GM23248 (cell line): Measurements from ENCODE around the gene GNL1. TPM values are rescaled to one million over a fixed set of nuclear protein-coding genes. Genes with fewer than 3 reads are reported as not detected.

Experiments
- DNase-seq: peaks from one replicate; pipeline ENCODE4 v3.0.0-alpha.2; 2015
- H2AFZ ChIP-seq: fragments of 200-600 bp; sonication (generic); 2 replicates; pipeline ENCODE4 v1.6.1; 2016; ENCODE audit warnings: antibody characterized with exemption
- H3F3A ChIP-seq: fragments of 200-600 bp; sonication (generic); 2 replicates; pipeline ENCODE4 v1.6.1; 2016; ENCODE audit warnings: mild to moderate bottlenecking, antibody characterized with exemption, mixed run types; ENCODE audit not compliant: insufficient read depth
- H3K27ac ChIP-seq: fragments of 200-600 bp; sonication (generic); 2 replicates; pipeline ENCODE4 v1.5.1; 2016; ENCODE audit warnings: mild to moderate bottlenecking
- H3K27me3 ChIP-seq: fragments of 200-600 bp; sonication (generic); replicated peaks from 2 replicates; pipeline ENCODE4 v1.6.1; 2016; ENCODE audit warnings: mild to moderate bottlenecking; ENCODE audit not compliant: insufficient read depth
- H3K36me3 ChIP-seq: fragments of 200-600 bp; sonication (generic); 2 replicates; pipeline ENCODE4 v1.6.1; 2016; ENCODE audit warnings: low read depth, mild to moderate bottlenecking
- H3K4me1 ChIP-seq: fragments of 200-600 bp; sonication (generic); 2 replicates; pipeline ENCODE4 v1.6.1; 2016; ENCODE audit warnings: mild to moderate bottlenecking; ENCODE audit not compliant: insufficient read depth
- H3K4me2 ChIP-seq: fragments of 200-600 bp; sonication (generic); one replicate; pipeline ENCODE4 v1.6.1; 2016; ENCODE audit warnings: mild to moderate bottlenecking; ENCODE audit not compliant: unreplicated experiment
- H3K4me3 ChIP-seq: fragments of 200-600 bp; sonication (generic); 2 replicates; pipeline ENCODE4 v1.5.1; 2016; ENCODE audit warnings: mild to moderate bottlenecking
- H3K79me2 ChIP-seq: fragments of 200-600 bp; sonication (generic); 2 replicates; pipeline ENCODE4 v1.6.1; 2016; ENCODE audit warnings: mild to moderate bottlenecking; ENCODE audit not compliant: insufficient read depth
- H3K9ac ChIP-seq: fragments of 200-600 bp; sonication (generic); 2 replicates; pipeline ENCODE4 v1.6.1; 2016; ENCODE audit warnings: mild to moderate bottlenecking
- H3K9me2 ChIP-seq: fragments of 200-600 bp; sonication (generic); 2 replicates; pipeline ENCODE4 v1.6.1; 2016; ENCODE audit warnings: mixed run types, mild to moderate bottlenecking, moderate library complexity; ENCODE audit not compliant: insufficient read depth
- H3K9me3 ChIP-seq: fragments of 200-600 bp; sonication (generic); one replicate; pipeline ENCODE4 v1.6.1; 2017; ENCODE audit warnings: low read depth
- H4K20me1 ChIP-seq: fragments of 200-600 bp; sonication (generic); 2 replicates; pipeline ENCODE4 v1.6.0; 2016; ENCODE audit not compliant: insufficient read depth
- EZH2 ChIP-seq: fragments of 200-600 bp; sonication (generic); IDR thresholded peaks from 2 replicates; pipeline ENCODE4 v1.6.1; 2018; ENCODE audit warnings: antibody characterized with exemption, mild to moderate bottlenecking; ENCODE audit not compliant: insufficient read depth, poor library complexity, severe bottlenecking
- EZH2phosphoT487 ChIP-seq: fragments of 200-600 bp; sonication (generic); IDR thresholded peaks from 2 replicates; pipeline ENCODE4 v1.6.1; 2018; ENCODE audit warnings: antibody characterized with exemption, moderate library complexity, mild to moderate bottlenecking, low read depth; ENCODE audit not compliant: insufficient read depth
- WGBS, 2 experiments: methylation state at CpG; one replicate each; pipeline ENCODE4 v1.1.6; 2015 to 2017; ENCODE audit warnings: low lambda C conversion rate in 2 of 2, low coverage in 1 of 2; ENCODE audit errors: missing lambda C conversion rate in 2 of 2; 5-methylcytosine and 5-hydroxymethylcytosine counted together
- in situ Hi-C: fragments of 300-500 bp; cut with MboI; formaldehyde crosslinking; loops from 2 replicates; pipeline ENCODE4 v1.15.0; 2020
- polyA plus RNA-seq: library from polyadenylated mRNA; unstranded; fragments of >200 nt; fragmentation: Nextera tagmentation; extraction: Ambion mirVana; gene quantifications from 2 replicates; pipeline ENCODE4 v1.2.1, GENCODE V29; 2016
- total RNA-seq: library from RNA; depleted of rRNA; stranded (reverse); fragments of >200 nt; shearing (Covaris generic); gene quantifications from 2 replicates; pipeline ENCODE4 v1.2.3, GENCODE V29; 2014

Gene GNL1
- total and polyA plus RNA-seq, 2 experiments from 2014 or later, result 64.8 to 72.1 TPM

- peaks cover 7% of the 10 kb centered on the region; the same call in 1 of the 2 replicates for H3K4me1 ChIP-seq
- no peak overlapping the region for H3K27ac ChIP-seq
- in situ Hi-C loops, result no loop called here
- H3K9me2 ChIP-seq, result no peaks in the 10 kb centered on the region
- H3K79me2 ChIP-seq, result peaks cover 22% of the 10 kb centered on the region
- no peak overlapping the region for H3K4me3 ChIP-seq
- peaks cover 42% of the 10 kb centered on the region; the same call in 1 of the 2 replicates for H3K36me3 ChIP-seq
- WGBS, 2 experiments, result 95 to 100% methylated on average over 1 of the region's 1 CpG
- H3K27me3 ChIP-seq, result no peaks in the 10 kb centered on the region
- no peak for DNase-seq
- no peaks in the 10 kb centered on the region for H4K20me1 ChIP-seq
- H3K4me2 ChIP-seq, result no peak overlapping the region
- TF ChIP-seq EZH2, result no peak
- TF ChIP-seq EZH2phosphoT487, result no peak
- H3F3A ChIP-seq, result peaks cover 46% of the 10 kb centered on the region
- H3K9ac ChIP-seq, result no peak overlapping the region
- no peak overlapping the region for H2AFZ ChIP-seq
- H3K9me3 ChIP-seq, result no peaks in the 10 kb centered on the region
Observed at GRCh38 chr6:30592287-30592686, 36.0 kb upstream of the GNL1 start.

GRCh38 chr6:30591008-30591407 lies 34.7 kb upstream of the GNL1 start:
- 59 to 67% methylated on average over 1 of the region's 1 CpG for WGBS, 2 experiments

GRCh38 chr6:30590509-30590908 lies 34.2 kb upstream of the GNL1 start:
- Histone ChIP-seq H4K20me1 (no peaks in the 10 kb centered on the region), H3K9ac (peak overlapping the region; percentile 38; the same call in 1 of the 2 replicates), H3K9me2 (no peaks in the 10 kb centered on the region), H3K4me3 (no peak overlapping the region), H2AFZ (no peak overlapping the region), H3F3A (peaks cover 32% of the 10 kb centered on the region), H3K4me1 (peaks cover 7% of the 10 kb centered on the region; the same call in 1 of the 2 replicates), H3K9me3 (no peaks in the 10 kb centered on the region), H3K27me3 (no peaks in the 10 kb centered on the region), H3K36me3 (peaks cover 58% of the 10 kb centered on the region; the same call in 1 of the 2 replicates), H3K4me2 (no peak overlapping the region), H3K79me2 (peaks cover 22% of the 10 kb centered on the region), H3K27ac (peak overlapping the region; percentile 64)
- DNase-seq, result peak; percentile 33
- TF ChIP-seq EZH2phosphoT487 (no peak), EZH2 (no peak)
- 72 to 75% methylated on average over 8 of the region's 8 CpGs for WGBS, 2 experiments
- in situ Hi-C loops, result no loop called here

More at GRCh38 chr6:30591008-30591407, 34.7 kb upstream of the GNL1 start:
- Histone ChIP-seq H3K27ac (peak overlapping the region; percentile 64), H3K27me3 (no peaks in the 10 kb centered on the region), H3K4me1 (peaks cover 7% of the 10 kb centered on the region; the same call in 1 of the 2 replicates), H4K20me1 (no peaks in the 10 kb centered on the region), H3K9me3 (no peaks in the 10 kb centered on the region), H3K9ac (peak overlapping the region; percentile 38; the same call in 1 of the 2 replicates), H3K79me2 (peaks cover 22% of the 10 kb centered on the region), H3K4me3 (no peak overlapping the region), H3K4me2 (no peak overlapping the region), H3K36me3 (peaks cover 53% of the 10 kb centered on the region; the same call in 1 of the 2 replicates), H3F3A (peaks cover 35% of the 10 kb centered on the region), H2AFZ (no peak overlapping the region), H3K9me2 (no peaks in the 10 kb centered on the region)
- no peak for TF ChIP-seq EZH2
- TF ChIP-seq EZH2phosphoT487, result no peak
- DNase-seq, result peak; percentile 65
- in situ Hi-C loops, result no loop called here

GRCh38 chr6:30589754-30590358 lies 33.6 kb upstream of the GNL1 start:
- H3K27ac ChIP-seq, result peak overlapping the region; percentile 64
- no peak overlapping the region for H3K4me3 ChIP-seq

More at GRCh38 chr6:30589754-30590358, 33.6 kb upstream of the GNL1 start:
- Histone ChIP-seq H3K27me3 (no peaks in the 10 kb centered on the region), H3K9ac (no peak overlapping the region), H3K4me2 (no peak overlapping the region), H3F3A (peaks cover 26% of the 10 kb centered on the region; the same call in 1 of the 2 replicates), H3K9me3 (no peaks in the 10 kb centered on the region), H3K79me2 (peaks cover 22% of the 10 kb centered on the region), H3K36me3 (peaks cover 61% of the 10 kb centered on the region; the same call in 1 of the 2 replicates), H3K4me1 (peaks cover 7% of the 10 kb centered on the region; the same call in 1 of the 2 replicates), H3K9me2 (no peaks in the 10 kb centered on the region), H4K20me1 (no peaks in the 10 kb centered on the region), H2AFZ (no peak overlapping the region)
- no peak for DNase-seq
- WGBS, 2 experiments, result 90 to 91% methylated on average over 15 of the region's 15 CpGs
- in situ Hi-C loops, result no loop called here
- TF ChIP-seq EZH2 (no peak), EZH2phosphoT487 (no peak)
